GM12892 (cell line): ENCODE measurements around the gene ATRNL1.

Source experiments
- DNase-seq: peaks from one replicate; pipeline ENCODE4 v3.0.0; 2011; ENCODE audit not compliant: insufficient read length
- FAIRE-seq: peaks from 2 replicates; lab custom pipeline; 2011; peaks lifted over from hg19 to GRCh38; lab: Jason Lieb, UNC
- POLR2A ChIP-seq: IDR thresholded peaks from 2 replicates; pipeline ENCODE4 v1.6.1; 2011; ENCODE audit warnings: low read depth, low read length, control low read depth
- POLR2AphosphoS5 ChIP-seq: IDR thresholded peaks from 2 replicates; pipeline ENCODE4 v1.6.1; 2011; ENCODE audit warnings: low read depth, low read length, control low read depth
- TAF1 ChIP-seq: IDR thresholded peaks from 2 replicates; pipeline ENCODE4 v1.6.1; 2011; ENCODE audit warnings: low read depth, mild to moderate bottlenecking, control low read depth, low read length, borderline replicate concordance

Gene ATRNL1

GRCh38 chr10:115624448-115624847 is 531.3 kb downstream of the ATRNL1 start:
- FAIRE-seq (no peak), DNase-seq (no peak)
- TF ChIP-seq TAF1: no peak

- TF ChIP-seq TAF1 (no peak), POLR2A (no peak), POLR2AphosphoS5 (no peak)
- FAIRE-seq (no peak), DNase-seq (no peak)
Observed at GRCh38 chr10:115628616-115629015, 535.5 kb downstream of the ATRNL1 start.

- DNase-seq (no peak), FAIRE-seq (no peak)
- TF ChIP-seq POLR2AphosphoS5 (no peak), POLR2A (no peak), TAF1 (no peak)
Observed at GRCh38 chr10:115638246-115638645, 545.1 kb downstream of the ATRNL1 start.

GRCh38 chr10:115649217-115649616 is 556.1 kb downstream of the ATRNL1 start:
- TF ChIP-seq TAF1 (no peak), POLR2A (no peak)
- DNase-seq: no peak
- no peak for FAIRE-seq

GRCh38 chr10:115653473-115653872 is 560.3 kb downstream of the ATRNL1 start:
- no peak for TF ChIP-seq POLR2AphosphoS5
- no peak for TF ChIP-seq POLR2A
- no peak for TF ChIP-seq TAF1
- FAIRE-seq (no peak), DNase-seq (no peak)

GRCh38 chr10:115654961-115655360 is 561.8 kb downstream of the ATRNL1 start:
- no peak for FAIRE-seq

GRCh38 chr10:115657161-115657860 is 564.1 kb downstream of the ATRNL1 start:
- no peak for FAIRE-seq

More at GRCh38 chr10:115654961-115655360, 561.8 kb downstream of the ATRNL1 start:
- TF ChIP-seq POLR2AphosphoS5 (no peak), TAF1 (no peak), POLR2A (no peak)
- no peak for DNase-seq

GRCh38 chr10:115659616-115660015 is 566.5 kb downstream of the ATRNL1 start:
- no peak for FAIRE-seq
- no peak for DNase-seq
- TF ChIP-seq POLR2AphosphoS5 (no peak), TAF1 (no peak), POLR2A (no peak)

More at GRCh38 chr10:115657161-115657860, 564.1 kb downstream of the ATRNL1 start:
- DNase-seq: no peak
- TF ChIP-seq TAF1 (no peak), POLR2A (no peak), POLR2AphosphoS5 (no peak)

GRCh38 chr10:115660391-115660790 is 567.2 kb downstream of the ATRNL1 start:
- TF ChIP-seq POLR2A (no peak), POLR2AphosphoS5 (no peak), TAF1 (no peak)
- DNase-seq: no peak
- no peak for FAIRE-seq

GRCh38 chr10:115662422-115662821 is 569.3 kb downstream of the ATRNL1 start:
- DNase-seq (no peak), FAIRE-seq (no peak)
- no peak for TF ChIP-seq POLR2A
- no peak for TF ChIP-seq TAF1
- no peak for TF ChIP-seq POLR2AphosphoS5

GRCh38 chr10:115665549-115665948 is 572.4 kb downstream of the ATRNL1 start:
- no peak for DNase-seq
- FAIRE-seq: no peak
- TF ChIP-seq TAF1 (no peak), POLR2A (no peak), POLR2AphosphoS5 (no peak)

GRCh38 chr10:115674496-115674895 is 581.3 kb downstream of the ATRNL1 start:
- no peak for DNase-seq
- TF ChIP-seq POLR2AphosphoS5 (no peak), POLR2A (no peak), TAF1 (no peak)
- no peak for FAIRE-seq
